KOPT-K1 (cell line): ENCODE results near the gene CLIC4.
A peak's percentile ranks its signal among the peaks of the same experiment; 100 is the strongest.
"Not testable (repeated sequence)": the region's sequence is repeated elsewhere in the genome, so short reads cannot be mapped to it uniquely, and the experiment has no call there.

Experiments used
- H3K27ac ChIP-seq: fragments of 200-600 bp; sonication (generic); 2 replicates; pipeline ENCODE4 v1.5.1; 2016; ENCODE audit warnings: antibody characterized with exemption, mild to moderate bottlenecking, low read depth, low read length; ENCODE audit not compliant: poor library complexity, severe bottlenecking
- H3K36me3 ChIP-seq: fragments of 200-600 bp; sonication (generic); 2 replicates; pipeline ENCODE4 v1.5.1; 2017; ENCODE audit warnings: antibody characterized with exemption, mild to moderate bottlenecking, low read length, moderate library complexity; ENCODE audit not compliant: insufficient read depth
- H3K9me3 ChIP-seq: fragments of 200-600 bp; sonication (generic); 2 replicates; pipeline ENCODE4 v1.5.1; 2017; ENCODE audit warnings: antibody characterized with exemption, low read length, mild to moderate bottlenecking; ENCODE audit not compliant: insufficient read depth, poor library complexity, severe bottlenecking

The CLIC4 gene

DNA sequence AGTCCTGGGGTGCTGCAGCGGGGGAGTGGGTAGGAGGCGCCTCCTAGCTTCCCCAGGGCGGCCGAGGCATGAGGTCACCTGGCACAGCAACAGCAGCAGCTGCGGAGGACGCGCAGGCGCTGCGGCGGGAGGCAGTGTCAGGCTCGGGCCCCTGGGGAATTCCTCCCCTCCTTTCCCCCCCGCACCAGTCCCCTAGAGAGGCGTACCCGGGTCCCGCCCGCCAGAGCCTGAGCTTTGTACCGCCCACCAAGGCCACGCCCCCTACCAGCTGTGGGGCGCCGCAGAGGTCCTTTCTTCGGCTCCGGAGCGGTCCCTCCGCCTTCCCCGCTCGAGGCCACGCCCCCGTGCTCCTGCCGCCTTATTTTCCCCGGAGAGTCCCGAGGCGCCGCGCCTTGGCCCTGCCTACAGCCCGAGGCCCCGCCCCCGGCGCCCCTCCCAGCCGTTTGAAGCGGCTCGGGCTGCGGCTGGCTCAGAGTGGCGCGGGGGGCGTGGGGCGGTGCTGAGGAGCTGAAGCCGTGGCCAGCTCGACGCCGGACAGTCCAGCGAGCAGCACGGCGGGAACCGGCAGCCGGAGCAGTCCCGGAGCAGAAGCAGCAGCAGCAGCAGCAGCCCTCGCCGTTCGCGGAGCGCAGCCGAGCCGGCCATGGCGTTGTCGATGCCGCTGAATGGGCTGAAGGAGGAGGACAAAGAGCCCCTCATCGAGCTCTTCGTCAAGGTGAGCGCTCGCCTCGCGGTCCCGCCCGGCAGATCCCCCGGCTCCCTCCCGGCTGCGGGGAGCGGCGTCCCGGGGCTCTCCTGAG, at the start of gene CLIC4:
Gene CLIC4, plus strand, starts transcription at position 537 of the 800 bp plus-strand sequence. Its CDS starts 107 bp downstream, at position 644.
- Histone ChIP-seq H3K36me3 (no peaks in the 10 kb centered on the region), H3K27ac (peak within 1 kb of the TSS; percentile 67), H3K9me3 (no peaks in the 10 kb centered on the region)

DNA sequence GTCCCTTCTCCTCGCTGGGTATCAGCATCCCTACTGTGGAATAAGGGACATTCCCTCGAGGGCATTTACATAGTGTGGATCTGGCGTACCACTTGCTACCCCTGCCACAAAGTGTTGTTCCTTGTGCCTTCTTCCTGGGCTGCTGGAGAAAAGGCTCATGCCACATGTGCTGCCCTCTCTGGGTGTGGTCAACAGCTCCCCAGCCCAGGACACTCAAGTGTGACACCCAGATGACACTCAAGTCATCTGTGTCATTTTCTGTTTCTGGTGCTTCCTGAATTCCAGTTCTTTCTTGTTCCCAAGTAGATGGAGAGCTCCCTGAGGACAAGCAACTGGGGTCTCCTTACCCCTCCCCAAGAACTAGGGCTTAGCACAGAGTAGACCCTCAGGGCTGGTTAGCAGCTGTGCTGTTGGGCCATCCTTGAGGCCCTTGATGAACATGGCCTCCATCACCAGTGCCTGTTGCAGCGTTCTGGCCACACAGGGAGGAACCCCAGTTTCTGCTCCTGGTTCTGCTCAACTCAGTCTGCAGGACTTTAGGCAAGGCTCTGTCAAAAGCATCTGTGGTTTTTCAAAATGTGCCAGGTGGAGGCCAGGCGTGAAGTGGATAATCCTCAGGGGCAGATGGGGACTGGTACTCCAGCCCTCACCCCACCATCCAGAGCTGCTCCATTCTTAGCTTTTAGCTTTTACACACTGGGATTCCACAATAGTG, 49.0 kb upstream of the CLIC4 start:
- H3K27ac ChIP-seq, result no peak overlapping the region
- H3K9me3 ChIP-seq, result no peaks in the 10 kb centered on the region
- no peaks in the 10 kb centered on the region for H3K36me3 ChIP-seq

DNA sequence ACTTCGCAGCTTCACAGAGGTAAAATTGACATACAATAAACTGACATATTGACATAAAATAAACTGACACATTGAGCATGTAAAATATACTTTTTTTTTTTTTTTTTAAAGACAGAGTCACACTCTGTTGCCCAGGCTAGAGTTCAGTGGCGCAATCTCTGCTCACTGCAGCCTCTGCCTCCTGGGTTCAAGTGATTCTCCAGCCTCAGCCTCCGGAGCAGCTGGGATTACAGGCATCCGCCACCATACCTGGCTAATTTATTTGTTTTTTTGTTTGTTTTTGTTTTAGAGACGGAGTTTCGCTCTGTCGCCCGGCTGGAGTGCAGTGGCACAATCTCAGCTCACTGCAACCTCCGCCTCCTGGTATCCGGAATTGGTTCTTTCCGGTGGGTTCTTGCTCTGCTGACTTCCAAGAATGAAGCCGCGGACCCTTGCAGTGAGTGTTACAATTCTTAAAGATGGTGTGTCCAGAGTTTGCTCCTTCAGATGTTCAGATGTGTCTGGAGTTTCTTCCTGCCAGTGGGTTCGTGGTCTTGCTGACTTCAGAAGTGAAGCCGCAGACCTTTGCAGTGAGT, 48.4 kb upstream of the CLIC4 start:
- no peaks in the 10 kb centered on the region for H3K36me3 ChIP-seq

GRCh38 chr1:24697453-24698001, 47.7 kb upstream of the CLIC4 start:
- not testable (repeated sequence) for H3K36me3 ChIP-seq, H3K9me3 ChIP-seq, H3K27ac ChIP-seq

More for the DNA sequence above, 48.4 kb upstream of the CLIC4 start:
- Histone ChIP-seq H3K27ac (no peak overlapping the region), H3K9me3 (no peaks in the 10 kb centered on the region)

GRCh38 chr1:24698326-24698725, 46.9 kb upstream of the CLIC4 start:
- H3K9me3 ChIP-seq, H3K27ac ChIP-seq, H3K36me3 ChIP-seq: not testable (repeated sequence)

- Histone ChIP-seq H3K9me3 (no peaks in the 10 kb centered on the region), H3K27ac (no peak overlapping the region), H3K36me3 (no peaks in the 10 kb centered on the region)
Observed at GRCh38 chr1:24699628-24700027, 45.6 kb upstream of the CLIC4 start.

DNA sequence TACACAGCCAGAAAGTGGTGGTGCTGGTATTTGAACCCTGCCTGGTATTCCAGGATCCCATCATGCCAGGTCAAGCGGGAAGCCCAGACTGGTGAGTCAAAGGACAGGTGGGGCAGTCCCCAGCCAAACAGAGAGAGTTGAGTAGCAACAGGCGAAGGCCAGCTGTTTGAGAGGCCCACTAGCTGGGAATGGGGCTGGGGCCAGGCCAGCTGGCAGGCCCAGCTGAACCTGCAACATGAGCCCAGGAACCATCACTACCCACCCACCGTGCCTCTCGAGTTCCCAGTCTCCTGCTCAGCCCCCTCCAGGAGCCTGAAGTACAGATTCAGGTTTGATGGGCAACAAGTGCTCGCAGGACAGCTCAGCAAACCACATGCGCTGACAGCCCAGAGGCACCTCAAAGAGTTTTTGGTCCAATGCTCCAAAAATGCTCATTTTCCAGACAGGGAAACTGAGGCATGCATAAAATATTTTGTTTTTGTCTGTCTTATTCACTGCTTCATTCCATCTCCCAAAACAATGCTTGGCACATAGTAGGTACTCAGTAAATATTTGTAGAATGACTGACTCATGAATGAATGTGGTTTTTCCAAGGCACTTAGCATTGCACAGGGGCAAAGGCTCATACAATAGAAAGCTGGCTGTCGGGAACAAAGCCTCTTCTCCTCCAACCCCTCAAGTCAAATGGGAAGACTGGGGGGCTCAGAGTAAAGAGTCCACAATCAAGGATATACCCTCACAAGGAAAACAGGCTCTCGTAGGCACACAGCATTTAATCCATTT, 42.5 kb upstream of the CLIC4 start:
- H3K36me3 ChIP-seq, result no peaks in the 10 kb centered on the region
- no peaks in the 10 kb centered on the region for H3K9me3 ChIP-seq
- no peak overlapping the region for H3K27ac ChIP-seq

DNA sequence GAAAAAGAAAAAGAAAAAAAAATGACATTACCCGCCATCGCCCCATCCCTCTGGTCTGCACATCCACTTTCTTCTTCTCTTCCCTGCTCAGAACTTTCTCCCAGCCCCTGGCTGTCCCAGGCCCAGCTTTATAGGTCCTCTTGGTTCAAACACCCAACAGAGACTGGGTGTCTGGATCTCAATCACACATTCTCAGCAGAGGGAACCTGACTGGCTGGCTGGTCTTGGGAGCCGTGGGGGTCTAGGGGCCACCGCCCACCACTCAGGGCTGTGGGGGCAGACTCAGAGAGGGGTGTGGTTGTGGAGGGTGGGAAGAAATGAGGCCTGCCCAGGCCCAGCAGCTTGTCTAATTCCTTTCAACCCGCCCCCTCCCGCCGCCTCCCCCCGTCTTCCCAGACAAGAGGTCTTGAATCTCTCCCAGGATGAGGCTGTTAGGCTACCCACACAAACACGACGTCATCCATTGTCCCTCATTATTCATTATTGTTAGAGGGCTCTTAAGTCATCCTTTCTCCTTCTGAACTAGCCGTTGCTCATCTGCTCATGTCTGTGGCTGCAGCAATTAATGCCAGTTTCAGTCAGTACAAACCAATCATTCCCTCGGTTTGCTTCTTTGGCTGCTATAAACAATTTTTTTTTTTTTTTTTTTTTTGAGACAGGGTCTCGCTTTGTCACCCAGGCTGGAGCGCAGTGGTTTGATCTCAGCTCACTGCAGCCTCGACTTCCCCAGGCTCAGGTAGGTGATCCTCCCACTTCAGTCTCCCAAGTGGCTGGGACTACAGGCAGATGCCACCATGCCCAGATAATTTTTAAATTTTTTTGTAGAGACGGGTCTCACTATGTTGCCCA, 40.6 kb upstream of the CLIC4 start:
- Histone ChIP-seq H3K27ac (no peak overlapping the region), H3K9me3 (no peaks in the 10 kb centered on the region), H3K36me3 (no peaks in the 10 kb centered on the region)

DNA sequence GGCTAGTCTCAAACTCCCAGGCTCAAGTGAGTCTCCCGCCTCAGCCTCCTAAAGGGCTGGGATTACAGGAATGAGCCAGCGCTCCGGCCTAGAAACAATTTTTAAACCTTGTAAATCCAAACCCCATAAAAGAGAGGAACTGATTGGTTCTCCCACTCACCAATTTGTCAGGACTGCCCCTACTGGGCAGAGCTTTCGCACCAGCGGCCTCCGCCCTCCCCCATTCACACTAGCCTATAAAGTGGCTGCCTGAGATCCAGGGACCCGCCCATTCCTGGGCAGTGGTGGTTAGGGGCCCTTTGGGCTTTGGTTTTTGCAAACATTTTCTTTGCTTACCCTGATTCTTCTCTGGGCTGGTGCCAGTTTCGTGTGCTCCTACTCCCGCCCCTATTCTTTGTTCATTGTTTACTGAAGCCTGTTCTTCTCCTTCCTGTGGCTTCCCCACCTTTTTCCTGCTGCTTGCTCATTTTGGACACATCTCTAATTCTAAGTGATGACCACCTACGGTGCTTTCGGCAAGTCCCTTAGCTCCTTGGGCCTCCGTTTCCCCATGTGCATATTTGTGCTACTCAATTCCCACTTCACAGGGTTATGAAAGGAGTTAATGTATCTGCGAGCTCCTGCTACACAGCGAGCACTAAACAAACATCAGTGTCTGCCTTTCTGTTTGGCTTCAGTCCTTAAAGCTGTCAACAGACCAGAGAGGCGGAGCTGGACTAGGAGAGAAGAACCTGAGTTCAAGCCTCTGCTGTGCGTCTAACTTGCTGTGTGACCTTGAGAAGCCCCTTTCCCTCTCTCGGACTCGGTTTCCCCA, 39.8 kb upstream of the CLIC4 start:
- Histone ChIP-seq H3K36me3 (no peaks in the 10 kb centered on the region), H3K9me3 (no peaks in the 10 kb centered on the region), H3K27ac (no peak overlapping the region)

DNA sequence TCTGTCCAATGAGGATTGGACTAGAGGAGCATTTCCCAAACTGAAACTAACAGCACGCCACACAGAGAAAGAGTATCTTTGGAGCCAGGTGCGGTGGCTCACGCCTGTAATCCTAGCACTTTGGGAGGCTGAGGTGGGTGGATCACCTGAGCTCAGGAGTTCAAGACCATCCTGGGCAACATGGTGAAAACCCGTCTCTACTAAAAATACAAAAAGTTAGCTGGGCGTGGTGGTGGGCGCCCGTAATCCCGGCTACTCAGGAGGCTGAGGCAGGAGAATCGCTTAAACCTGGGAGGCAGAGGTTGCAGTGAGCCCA, 39.2 kb upstream of the CLIC4 start:
- not testable (repeated sequence) for H3K9me3 ChIP-seq, H3K36me3 ChIP-seq, H3K27ac ChIP-seq

- H3K9me3 ChIP-seq, result no peaks in the 10 kb centered on the region
- no peaks in the 10 kb centered on the region for H3K36me3 ChIP-seq
- no peak overlapping the region for H3K27ac ChIP-seq
Observed at GRCh38 chr1:24707687-24708086, 37.6 kb upstream of the CLIC4 start.

GRCh38 chr1:24708938-24709337, 36.3 kb upstream of the CLIC4 start:
- Histone ChIP-seq H3K9me3 (no peaks in the 10 kb centered on the region), H3K27ac (no peak overlapping the region), H3K36me3 (no peaks in the 10 kb centered on the region)

DNA sequence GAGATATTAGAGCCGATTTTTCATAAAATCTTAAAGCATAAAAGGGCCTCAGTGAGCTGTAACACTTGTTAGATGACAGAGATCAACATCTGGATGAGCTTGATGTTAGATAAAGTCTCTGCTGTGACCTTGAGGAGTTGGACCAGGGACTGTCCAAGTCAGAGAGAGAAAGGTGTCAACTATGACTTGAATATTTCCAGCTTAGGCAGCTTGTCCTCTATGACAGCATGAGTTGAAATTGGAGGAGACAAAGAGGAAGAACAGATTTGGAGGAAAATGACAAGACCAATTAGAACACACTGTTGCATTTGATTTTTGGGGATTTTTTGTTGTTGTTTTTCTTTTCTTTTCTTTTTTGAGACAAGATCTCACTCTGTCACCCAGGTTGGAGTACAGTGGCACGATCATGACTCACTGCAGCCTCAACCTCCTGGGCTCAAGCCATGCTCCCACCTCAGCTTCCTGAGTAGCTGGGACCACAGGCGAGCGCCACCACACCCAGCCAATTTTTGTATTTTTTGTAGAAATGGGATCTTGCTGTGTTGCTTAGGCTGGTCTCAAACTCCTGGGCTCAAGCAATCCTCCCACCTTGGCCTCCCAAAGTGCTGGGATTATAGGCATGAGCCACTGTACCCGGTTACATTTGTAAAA, 35.3 kb upstream of the CLIC4 start:
- no peak overlapping the region for H3K27ac ChIP-seq

More for the DNA sequence above, 35.3 kb upstream of the CLIC4 start:
- H3K36me3 ChIP-seq, result no peaks in the 10 kb centered on the region
- H3K9me3 ChIP-seq, result no peaks in the 10 kb centered on the region
